ENCODE measurements around the gene NPHS1.
A peak's percentile ranks its signal among the peaks of the same experiment; 100 is the strongest.

NPHS1 gene, protein sequence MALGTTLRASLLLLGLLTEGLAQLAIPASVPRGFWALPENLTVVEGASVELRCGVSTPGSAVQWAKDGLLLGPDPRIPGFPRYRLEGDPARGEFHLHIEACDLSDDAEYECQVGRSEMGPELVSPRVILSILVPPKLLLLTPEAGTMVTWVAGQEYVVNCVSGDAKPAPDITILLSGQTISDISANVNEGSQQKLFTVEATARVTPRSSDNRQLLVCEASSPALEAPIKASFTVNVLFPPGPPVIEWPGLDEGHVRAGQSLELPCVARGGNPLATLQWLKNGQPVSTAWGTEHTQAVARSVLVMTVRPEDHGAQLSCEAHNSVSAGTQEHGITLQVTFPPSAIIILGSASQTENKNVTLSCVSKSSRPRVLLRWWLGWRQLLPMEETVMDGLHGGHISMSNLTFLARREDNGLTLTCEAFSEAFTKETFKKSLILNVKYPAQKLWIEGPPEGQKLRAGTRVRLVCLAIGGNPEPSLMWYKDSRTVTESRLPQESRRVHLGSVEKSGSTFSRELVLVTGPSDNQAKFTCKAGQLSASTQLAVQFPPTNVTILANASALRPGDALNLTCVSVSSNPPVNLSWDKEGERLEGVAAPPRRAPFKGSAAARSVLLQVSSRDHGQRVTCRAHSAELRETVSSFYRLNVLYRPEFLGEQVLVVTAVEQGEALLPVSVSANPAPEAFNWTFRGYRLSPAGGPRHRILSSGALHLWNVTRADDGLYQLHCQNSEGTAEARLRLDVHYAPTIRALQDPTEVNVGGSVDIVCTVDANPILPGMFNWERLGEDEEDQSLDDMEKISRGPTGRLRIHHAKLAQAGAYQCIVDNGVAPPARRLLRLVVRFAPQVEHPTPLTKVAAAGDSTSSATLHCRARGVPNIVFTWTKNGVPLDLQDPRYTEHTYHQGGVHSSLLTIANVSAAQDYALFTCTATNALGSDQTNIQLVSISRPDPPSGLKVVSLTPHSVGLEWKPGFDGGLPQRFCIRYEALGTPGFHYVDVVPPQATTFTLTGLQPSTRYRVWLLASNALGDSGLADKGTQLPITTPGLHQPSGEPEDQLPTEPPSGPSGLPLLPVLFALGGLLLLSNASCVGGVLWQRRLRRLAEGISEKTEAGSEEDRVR (N-terminal part only)

DNA sequence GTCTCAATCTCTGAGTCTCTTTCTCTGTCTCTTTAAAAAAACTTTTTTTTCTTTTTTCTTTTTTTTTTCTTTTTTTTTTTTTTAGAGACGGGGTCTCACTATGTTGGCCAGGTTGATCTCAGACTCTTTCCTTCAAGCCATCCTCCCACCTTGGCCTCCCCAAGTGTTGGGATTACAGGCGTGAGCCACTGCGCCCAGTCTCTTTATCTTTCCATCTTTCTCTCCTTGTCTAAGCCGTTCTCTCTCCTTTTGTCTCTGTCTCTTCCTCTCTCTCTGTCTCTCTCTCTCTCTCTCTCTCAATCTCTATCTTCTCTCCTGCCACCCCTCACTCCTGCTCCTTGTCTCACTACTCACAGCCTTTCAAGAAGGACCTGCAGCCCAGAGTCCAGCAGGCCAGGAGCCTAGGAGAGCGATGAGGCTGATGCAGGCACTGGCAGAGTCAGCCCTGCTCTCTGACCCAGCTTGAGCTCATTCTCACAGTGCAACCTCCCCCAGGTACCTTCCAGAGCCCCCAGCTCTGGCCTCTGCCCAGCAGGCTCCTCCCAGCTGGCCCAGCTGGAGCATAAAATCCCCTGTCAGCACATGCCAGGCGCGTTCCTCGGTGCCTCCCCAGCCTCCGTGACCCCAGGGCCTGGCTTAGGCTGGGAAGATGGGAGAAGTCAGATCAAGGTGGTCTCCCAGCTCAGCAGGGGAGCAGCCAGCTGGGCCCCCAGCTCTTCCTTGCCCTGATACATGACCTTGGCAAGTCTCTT, at the start of gene NPHS1:
Gene NPHS1 (minus strand): TSS at position 476 of the 752 bp plus-strand sequence. CDS start 667 bp downstream, outside the sequence.
- no peak within 1 kb of the TSS for H3K27ac ChIP-seq
- no peak for TF ChIP-seq ZFX (IDR thresholded peaks at IDR 0.05)

DNA sequence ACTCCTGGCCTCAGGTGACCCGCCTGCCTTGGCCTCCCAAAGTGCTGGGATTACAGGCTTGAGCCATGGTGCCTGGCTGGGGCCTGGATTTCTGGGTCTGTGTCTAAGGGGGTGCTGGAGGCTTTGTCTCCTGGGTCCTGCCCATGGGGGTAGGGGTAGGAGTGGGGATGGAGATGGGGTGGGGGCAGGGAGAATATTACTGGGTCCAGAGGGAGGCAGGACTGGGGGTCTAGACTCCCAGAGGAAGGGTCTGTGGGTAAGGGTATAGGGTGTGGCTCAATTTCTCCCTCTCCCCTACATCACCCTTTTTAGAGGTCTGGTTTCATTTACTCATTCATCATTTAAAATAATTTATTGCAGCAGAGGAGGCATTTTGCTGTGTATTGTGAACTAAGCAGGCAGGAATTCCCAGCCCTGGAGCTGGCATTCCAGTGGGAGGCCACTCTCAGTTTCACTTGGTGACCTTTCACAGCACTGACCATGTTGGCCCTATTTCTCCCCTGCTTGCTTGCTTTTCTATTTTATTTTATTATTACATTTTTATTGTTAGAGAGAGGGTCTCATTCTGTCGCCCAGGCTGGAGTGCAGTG, 48.8 kb upstream of the NPHS1 start:
- no peak for TF ChIP-seq ZFX (IDR thresholded peaks at IDR 0.05)
- TF ChIP-seq, protein P1, sequence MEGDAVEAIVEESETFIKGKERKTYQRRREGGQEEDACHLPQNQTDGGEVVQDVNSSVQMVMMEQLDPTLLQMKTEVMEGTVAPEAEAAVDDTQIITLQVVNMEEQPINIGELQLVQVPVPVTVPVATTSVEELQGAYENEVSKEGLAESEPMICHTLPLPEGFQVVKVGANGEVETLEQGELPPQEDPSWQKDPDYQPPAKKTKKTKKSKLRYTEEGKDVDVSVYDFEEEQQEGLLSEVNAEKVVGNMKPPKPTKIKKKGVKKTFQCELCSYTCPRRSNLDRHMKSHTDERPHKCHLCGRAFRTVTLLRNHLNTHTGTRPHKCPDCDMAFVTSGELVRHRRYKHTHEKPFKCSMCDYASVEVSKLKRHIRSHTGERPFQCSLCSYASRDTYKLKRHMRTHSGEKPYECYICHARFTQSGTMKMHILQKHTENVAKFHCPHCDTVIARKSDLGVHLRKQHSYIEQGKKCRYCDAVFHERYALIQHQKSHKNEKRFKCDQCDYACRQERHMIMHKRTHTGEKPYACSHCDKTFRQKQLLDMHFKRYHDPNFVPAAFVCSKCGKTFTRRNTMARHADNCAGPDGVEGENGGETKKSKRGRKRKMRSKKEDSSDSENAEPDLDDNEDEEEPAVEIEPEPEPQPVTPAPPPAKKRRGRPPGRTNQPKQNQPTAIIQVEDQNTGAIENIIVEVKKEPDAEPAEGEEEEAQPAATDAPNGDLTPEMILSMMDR (conservative IDR thresholded peaks at IDR 0.05), result no peak
- peak overlapping the region; percentile 82; the same call in 1 of the 2 replicates for H3K27ac ChIP-seq

DNA sequence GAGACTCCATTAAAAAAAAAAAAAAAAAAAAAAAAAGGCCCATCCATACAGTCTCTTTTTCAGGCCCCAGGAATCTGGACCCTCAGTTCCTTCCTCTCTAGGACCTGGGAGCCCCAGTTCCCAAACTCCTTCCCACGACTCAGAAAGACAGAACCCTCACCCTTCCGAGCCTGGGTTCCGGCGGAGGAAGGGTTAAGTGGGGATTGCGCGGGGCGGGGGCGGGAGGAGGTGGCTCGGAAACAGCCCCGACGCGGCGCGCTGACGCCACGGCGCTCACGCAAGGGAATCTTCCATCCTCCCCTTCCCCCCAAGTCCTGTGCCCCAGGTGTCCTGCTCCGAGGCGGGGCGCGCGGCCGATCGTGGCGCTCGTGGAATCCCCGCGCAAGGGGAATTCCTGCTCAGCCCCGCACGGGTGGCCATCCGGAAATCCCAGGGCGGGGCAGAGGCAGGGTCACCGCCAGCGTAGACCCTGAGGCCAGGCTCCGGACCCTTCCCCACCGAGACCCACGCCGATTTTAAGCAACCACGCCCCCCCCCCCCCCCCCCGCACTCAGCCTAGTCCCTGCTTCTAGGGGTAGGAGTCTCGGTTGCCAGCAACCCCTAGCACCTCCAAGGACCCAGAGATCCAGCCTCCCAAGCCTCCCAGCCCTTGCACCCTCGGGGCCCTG, 47.4 kb upstream of the NPHS1 start:
- peak overlapping the region; percentile 82 for H3K27ac ChIP-seq
- no peak for TF ChIP-seq ZFX (IDR thresholded peaks at IDR 0.05)
- TF ChIP-seq, protein P1 (conservative IDR thresholded peaks at IDR 0.05), result no peak

DNA sequence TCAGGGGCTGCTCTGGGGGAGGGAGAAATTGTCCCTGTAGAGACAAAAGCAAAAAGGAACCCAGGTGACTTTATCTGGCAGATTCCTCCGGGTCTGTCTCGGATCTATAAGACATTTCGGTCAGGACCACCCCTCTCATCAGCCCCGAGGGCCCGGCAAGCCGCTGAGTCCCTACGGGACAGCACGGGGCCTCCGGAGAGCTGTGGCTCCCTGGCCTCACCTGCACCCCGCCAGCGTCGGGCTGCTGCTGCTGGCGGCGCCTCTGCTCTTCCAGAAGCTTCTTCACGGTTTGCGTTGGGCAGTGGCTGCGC, 46.1 kb upstream of the NPHS1 start:
- TF ChIP-seq ZFX (IDR thresholded peaks at IDR 0.05), result no peak
- TF ChIP-seq, protein P1 (conservative IDR thresholded peaks at IDR 0.05), result no peak
- H3K27ac ChIP-seq, result peak overlapping the region; percentile 82

DNA sequence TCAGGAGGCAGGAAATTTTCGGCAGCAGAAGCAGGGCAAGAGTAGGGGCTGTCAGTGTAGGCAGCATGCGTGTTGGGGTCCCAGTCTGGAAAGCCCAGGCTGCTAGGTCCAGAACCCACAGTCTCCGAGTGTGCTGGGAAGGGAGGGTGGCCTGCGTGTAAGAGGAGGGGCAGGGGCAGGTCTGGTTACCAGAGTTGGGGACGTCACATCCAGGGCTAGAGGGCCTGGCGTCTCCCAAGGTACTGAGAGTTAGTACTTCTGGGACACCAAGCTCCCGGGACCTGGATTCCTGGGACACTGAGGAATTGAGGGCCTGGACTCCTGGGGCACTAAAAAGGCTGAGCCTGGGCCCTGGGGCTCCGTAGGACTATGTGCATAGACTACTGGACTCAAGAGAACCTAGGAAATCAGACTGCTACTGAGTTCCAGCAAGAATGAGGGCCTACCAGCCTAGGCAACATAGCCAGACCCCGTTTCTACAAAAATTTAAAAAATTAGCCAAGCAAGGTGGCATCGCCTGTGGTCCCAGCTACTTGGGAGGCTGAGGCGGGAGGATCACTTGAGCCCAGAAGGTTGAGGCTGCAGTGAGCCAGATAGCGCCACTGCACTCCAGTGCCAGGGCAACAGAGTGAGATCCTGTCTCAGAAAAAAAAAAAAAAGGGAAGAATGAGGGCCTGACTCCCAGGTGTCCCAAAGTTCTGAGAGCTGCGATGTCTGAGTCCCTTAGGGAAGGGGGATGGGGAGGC, 45.6 kb upstream of the NPHS1 start:
- peak overlapping the region; percentile 82 for H3K27ac ChIP-seq
- TF ChIP-seq, protein P1 (conservative IDR thresholded peaks at IDR 0.05), result no peak
- TF ChIP-seq ZFX (IDR thresholded peaks at IDR 0.05), result no peak

DNA sequence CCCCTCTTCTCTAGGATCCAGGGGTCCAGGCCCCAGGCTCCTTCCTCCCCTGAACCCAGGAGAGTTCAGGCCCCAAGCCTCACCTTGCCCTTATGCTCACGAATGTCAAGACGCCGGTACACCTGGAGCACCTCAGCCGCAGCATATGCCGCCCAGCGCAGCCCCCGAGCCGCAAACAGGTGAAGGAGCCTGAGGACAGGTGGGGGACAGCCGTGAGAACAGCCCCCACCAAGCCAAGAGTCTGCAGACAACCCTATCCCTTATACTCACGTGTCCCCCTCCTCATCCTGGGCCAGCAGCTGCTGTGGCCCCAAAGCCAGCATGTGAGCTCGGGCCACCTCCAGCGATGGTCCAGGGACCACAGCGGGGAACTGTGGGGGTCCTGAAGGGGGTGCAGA, 44.3 kb upstream of the NPHS1 start:
- H3K27ac ChIP-seq, result no peak overlapping the region
- TF ChIP-seq, protein P1 (conservative IDR thresholded peaks at IDR 0.05), result no peak
- no peak for TF ChIP-seq ZFX (IDR thresholded peaks at IDR 0.05)

Data from C4-2B (cell line).